SJSA1 (cell line): ENCODE measurements around the gene DDN. TPM values are rescaled to one million over a fixed set of nuclear protein-coding genes. Genes with fewer than 3 reads are reported as not detected.

Experiments used
- DNase-seq, 2 experiments: peaks; one replicate each; pipeline ENCODE4 v3.0.0-alpha.2; 2015 to 2020; ENCODE audit warnings: low spot score in 2 of 2, low read depth in 1 of 2
- H3K27ac ChIP-seq: fragments of 250-450 bp; sonication (Bioruptor Pico); 2 replicates; pipeline ENCODE4 v1.5.1; 2020; ENCODE audit warnings: mild to moderate bottlenecking, moderate library complexity
- H3K27me3 ChIP-seq: fragments of 250-450 bp; sonication (Bioruptor Pico); replicated peaks from 2 replicates; pipeline ENCODE4 v1.5.1; 2020; ENCODE audit warnings: mild to moderate bottlenecking, moderate library complexity
- H3K36me3 ChIP-seq: fragments of 250-450 bp; sonication (Bioruptor Pico); 2 replicates; pipeline ENCODE4 v1.5.1; 2020; ENCODE audit warnings: mild to moderate bottlenecking
- H3K4me1 ChIP-seq: fragments of 250-450 bp; sonication (Bioruptor Pico); replicated peaks from 2 replicates; pipeline ENCODE4 v1.6.1; 2021; ENCODE audit warnings: mild to moderate bottlenecking
- H3K4me3 ChIP-seq: fragments of 250-450 bp; sonication (Bioruptor Pico); 2 replicates; pipeline ENCODE4 v1.5.1; 2020; ENCODE audit warnings: mild to moderate bottlenecking
- H3K9me3 ChIP-seq: fragments of 250-450 bp; sonication (Bioruptor Pico); replicated peaks from 2 replicates; pipeline ENCODE4 v1.5.1; 2020; ENCODE audit warnings: mild to moderate bottlenecking
- total RNA-seq: library from RNA; depleted of rRNA; stranded (reverse); fragments of >200 nt; shearing (Covaris generic); gene quantifications from 2 replicates; pipeline ENCODE4 v1.2.3, GENCODE V29; 2014

Gene DDN
- total RNA-seq, 1 experiment from 2014 or later = 0.34 TPM

GRCh38 chr12:49037111-49037946 lies 38.2 kb upstream of the DDN start:
- no peak for DNase-seq
- no peak overlapping the region for H3K27ac ChIP-seq
- no peaks in the 10 kb centered on the region for H3K27me3 ChIP-seq
- H3K4me3 ChIP-seq = no peak overlapping the region
- H3K9me3 ChIP-seq = no peaks in the 10 kb centered on the region
- H3K4me1 ChIP-seq = no peaks in the 10 kb centered on the region
- H3K36me3 ChIP-seq = peaks cover 98% of the 10 kb centered on the region

GRCh38 chr12:49036029-49036428 lies 36.9 kb upstream of the DDN start:
- no peak overlapping the region for H3K4me3 ChIP-seq
- no peak overlapping the region for H3K27ac ChIP-seq
- H3K27me3 ChIP-seq = no peaks in the 10 kb centered on the region
- H3K4me1 ChIP-seq = no peaks in the 10 kb centered on the region
- DNase-seq = no peak
- no peaks in the 10 kb centered on the region for H3K9me3 ChIP-seq
- H3K36me3 ChIP-seq = peaks cover 98% of the 10 kb centered on the region

GRCh38 chr12:49034286-49034622 lies 35.1 kb upstream of the DDN start:
- H3K27ac ChIP-seq = no peak overlapping the region
- H3K36me3 ChIP-seq = peaks cover 95% of the 10 kb centered on the region
- H3K4me3 ChIP-seq = no peak overlapping the region
- no peaks in the 10 kb centered on the region for H3K4me1 ChIP-seq
- peak in 1 of 2 experiments; percentile 38 for DNase-seq
- H3K9me3 ChIP-seq = no peaks in the 10 kb centered on the region
- H3K27me3 ChIP-seq = no peaks in the 10 kb centered on the region

- H3K9me3 ChIP-seq = no peaks in the 10 kb centered on the region
- peaks cover 95% of the 10 kb centered on the region for H3K36me3 ChIP-seq
- H3K27ac ChIP-seq = no peak overlapping the region
- no peaks in the 10 kb centered on the region for H3K27me3 ChIP-seq
- no peak for DNase-seq
- no peak overlapping the region for H3K4me3 ChIP-seq
- H3K4me1 ChIP-seq = no peaks in the 10 kb centered on the region
Observed at GRCh38 chr12:49033611-49034285, 34.6 kb upstream of the DDN start.

GRCh38 chr12:49032679-49033447 lies 33.7 kb upstream of the DDN start:
- Histone ChIP-seq H3K9me3 (no peaks in the 10 kb centered on the region), H3K4me3 (no peak overlapping the region), H3K27ac (no peak overlapping the region), H3K36me3 (peaks cover 95% of the 10 kb centered on the region), H3K27me3 (no peaks in the 10 kb centered on the region), H3K4me1 (no peaks in the 10 kb centered on the region)
- DNase-seq = no peak

- Histone ChIP-seq H3K4me1 (no peaks in the 10 kb centered on the region), H3K4me3 (no peak overlapping the region), H3K9me3 (no peaks in the 10 kb centered on the region), H3K27me3 (no peaks in the 10 kb centered on the region), H3K36me3 (peaks cover 94% of the 10 kb centered on the region), H3K27ac (no peak overlapping the region)
- peak in 1 of 2 experiments; percentile 35 for DNase-seq
Observed at GRCh38 chr12:49032276-49032675, 33.1 kb upstream of the DDN start.

- H3K27me3 ChIP-seq = no peaks in the 10 kb centered on the region
- H3K36me3 ChIP-seq = peaks cover 91% of the 10 kb centered on the region
- no peak overlapping the region for H3K4me3 ChIP-seq
- no peaks in the 10 kb centered on the region for H3K4me1 ChIP-seq
- H3K9me3 ChIP-seq = no peaks in the 10 kb centered on the region
- no peak overlapping the region for H3K27ac ChIP-seq
- DNase-seq = peak in 1 of 2 experiments; percentile 32
Observed at GRCh38 chr12:49031573-49032161, 32.5 kb upstream of the DDN start.

- Histone ChIP-seq H3K27me3 (no peaks in the 10 kb centered on the region), H3K9me3 (no peaks in the 10 kb centered on the region), H3K4me3 (no peak overlapping the region), H3K27ac (no peak overlapping the region), H3K4me1 (no peaks in the 10 kb centered on the region), H3K36me3 (peaks cover 93% of the 10 kb centered on the region)
- DNase-seq = peak in 1 of 2 experiments; percentile 39
Observed at GRCh38 chr12:49030714-49031572, 31.8 kb upstream of the DDN start.

- no peaks in the 10 kb centered on the region for H3K27me3 ChIP-seq
- peaks cover 93% of the 10 kb centered on the region for H3K36me3 ChIP-seq
- no peak overlapping the region for H3K27ac ChIP-seq
- no peaks in the 10 kb centered on the region for H3K9me3 ChIP-seq
- no peaks in the 10 kb centered on the region for H3K4me1 ChIP-seq
- DNase-seq = no peak
- H3K4me3 ChIP-seq = no peak overlapping the region
Observed at GRCh38 chr12:49030119-49030518, 30.9 kb upstream of the DDN start.

- H3K4me1 ChIP-seq = no peaks in the 10 kb centered on the region
- no peaks in the 10 kb centered on the region for H3K9me3 ChIP-seq
- H3K4me3 ChIP-seq = no peak overlapping the region
- DNase-seq = no peak
- no peak overlapping the region for H3K27ac ChIP-seq
- peaks cover 93% of the 10 kb centered on the region for H3K36me3 ChIP-seq
- H3K27me3 ChIP-seq = no peaks in the 10 kb centered on the region
Observed at GRCh38 chr12:49028666-49029275, 29.6 kb upstream of the DDN start.

- no peaks in the 10 kb centered on the region for H3K4me1 ChIP-seq
- H3K27ac ChIP-seq = no peak overlapping the region
- no peak overlapping the region for H3K4me3 ChIP-seq
- no peaks in the 10 kb centered on the region for H3K9me3 ChIP-seq
- peaks cover 92% of the 10 kb centered on the region for H3K36me3 ChIP-seq
- H3K27me3 ChIP-seq = no peaks in the 10 kb centered on the region
- DNase-seq = no peak
Observed at GRCh38 chr12:49027846-49028555, 28.8 kb upstream of the DDN start.
